Smooth muscle cell (in vitro differentiated cells): ENCODE data around the gene MARS2. TPM values are rescaled to one million over a fixed set of nuclear protein-coding genes. Genes with fewer than 3 reads are reported as not detected.
A peak's percentile ranks its signal among the peaks of the same experiment; 100 is the strongest.
"Not testable (repeated sequence)": the region's sequence is repeated elsewhere in the genome, so short reads cannot be mapped to it uniquely, and the experiment has no call there.

ENCODE experiments used
- DNase-seq: peaks from one replicate; lab custom pipeline; 2025; ENCODE audit not compliant: unreplicated experiment; lab: John Stamatoyannopoulos, UW
- H2AFZ ChIP-seq: fragments of 200-600 bp; sonication (generic); 2 replicates; pipeline ENCODE4 v1.6.0; 2016; ENCODE audit warnings: antibody characterized with exemption, low read depth, mild to moderate bottlenecking
- H3F3A ChIP-seq: fragments of 200-600 bp; sonication (generic); 2 replicates; pipeline ENCODE4 v1.6.0; 2017; ENCODE audit warnings: antibody characterized with exemption, low read depth
- H3K27ac ChIP-seq: fragments of 200-600 bp; sonication (generic); 2 replicates; pipeline ENCODE4 v1.5.1; 2016; ENCODE audit warnings: low read depth, mild to moderate bottlenecking
- H3K27me3 ChIP-seq: fragments of 200-600 bp; sonication (generic); 2 replicates; pipeline ENCODE4 v1.6.1; 2016; ENCODE audit warnings: low read depth, mild to moderate bottlenecking
- H3K36me3 ChIP-seq: fragments of 200-600 bp; sonication (generic); 2 replicates; pipeline ENCODE4 v1.5.1; 2016; ENCODE audit warnings: low read depth
- H3K4me1 ChIP-seq: fragments of 200-600 bp; sonication (generic); 2 replicates; pipeline ENCODE4 v1.5.1; 2016; ENCODE audit warnings: low read depth
- H3K4me2 ChIP-seq: fragments of 200-600 bp; sonication (generic); 2 replicates; pipeline ENCODE4 v1.6.0; 2016; ENCODE audit warnings: mild to moderate bottlenecking
- H3K4me3 ChIP-seq: fragments of 200-600 bp; sonication (generic); 2 replicates; pipeline ENCODE4 v1.5.1; 2016; ENCODE audit warnings: mild to moderate bottlenecking
- H3K79me2 ChIP-seq: fragments of 200-600 bp; sonication (generic); 2 replicates; pipeline ENCODE4 v1.6.0; 2016; ENCODE audit warnings: low read depth, mild to moderate bottlenecking
- H3K9ac ChIP-seq: fragments of 200-600 bp; sonication (generic); 2 replicates; pipeline ENCODE4 v1.6.0; 2016; ENCODE audit warnings: low read depth
- H3K9me3 ChIP-seq: fragments of 200-600 bp; sonication (generic); replicated peaks from 2 replicates; pipeline ENCODE4 v1.5.1; 2016; ENCODE audit warnings: low read depth
- H4K20me1 ChIP-seq: fragments of 200-600 bp; sonication (generic); 2 replicates; pipeline ENCODE4 v1.6.0; 2016; ENCODE audit warnings: low read depth
- WGBS: methylation state at CpG from one replicate; pipeline ENCODE4 v1.1.7; 2016; ENCODE audit warnings: low lambda C conversion rate; 5-methylcytosine and 5-hydroxymethylcytosine counted together
- polyA plus RNA-seq: library from polyadenylated mRNA; unstranded; fragments of >200 nt; fragmentation: Nextera tagmentation; extraction: Ambion mirVana; gene quantifications from 2 replicates; pipeline ENCODE4 v1.2.1, GENCODE V29; 2016
- total RNA-seq: library from RNA; depleted of rRNA; stranded (reverse); fragments of >200 nt; gene quantifications from 2 replicates; pipeline ENCODE4 v1.2.3, GENCODE V29; 2014
- TF ChIP-seq, protein P1 (sequence below): fragments of 200-600 bp; sonication (generic); IDR thresholded peaks from 2 replicates; pipeline ENCODE4 v1.5.1; 2017; ENCODE audit warnings: borderline replicate concordance, mild to moderate bottlenecking, antibody characterized with exemption; ENCODE audit not compliant: insufficient read depth, poor library complexity, severe bottlenecking

The MARS2 gene
- total and polyA plus RNA-seq, 2 experiments from 2014 or later, result 2.0 TPM; not detected in 1

DNA sequence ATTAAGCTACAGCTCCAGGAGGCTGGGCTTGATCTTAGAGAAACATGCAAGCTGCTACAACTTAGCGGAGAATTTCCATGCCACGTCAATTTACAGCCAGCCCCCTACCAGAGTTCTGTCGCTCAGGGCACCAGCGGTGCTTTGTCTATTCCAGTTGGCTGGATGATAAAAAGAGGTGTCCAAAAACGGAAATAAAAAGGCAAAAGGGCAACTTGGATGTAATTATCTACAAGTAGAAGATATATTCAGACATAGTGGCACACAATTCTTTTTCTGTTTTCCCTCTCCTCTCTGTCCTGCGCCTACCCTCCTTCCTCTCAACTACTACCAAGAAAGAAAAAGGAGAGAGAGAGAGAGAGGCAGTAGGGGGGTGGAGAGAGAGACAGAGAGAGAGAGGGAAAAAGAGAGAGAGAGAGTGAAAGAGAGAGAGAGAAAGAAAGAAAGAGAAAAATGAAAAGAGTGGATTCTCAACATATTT, 29.4 kb upstream of the MARS2 start:
- Histone ChIP-seq H3K27me3 (no peaks in the 10 kb centered on the region), H3K36me3 (no peaks in the 10 kb centered on the region), H3K79me2 (peaks cover 22% of the 10 kb centered on the region), H3K4me1 (peaks cover 23% of the 10 kb centered on the region), H2AFZ (peak overlapping the region; percentile 96), H3F3A (peaks cover 4% of the 10 kb centered on the region), H3K9me3 (no peaks in the 10 kb centered on the region), H3K4me3 (peak overlapping the region; percentile 59), H3K4me2 (peak overlapping the region; percentile 95), H3K27ac (peak overlapping the region; percentile 91), H3K9ac (peak overlapping the region; percentile 89), H4K20me1 (no peaks in the 10 kb centered on the region)
- 15% methylated on average over 6 of the region's 6 CpGs for whole genome bisulfite sequencing
- DNase-seq, result no peak
- TF ChIP-seq, protein P1, sequence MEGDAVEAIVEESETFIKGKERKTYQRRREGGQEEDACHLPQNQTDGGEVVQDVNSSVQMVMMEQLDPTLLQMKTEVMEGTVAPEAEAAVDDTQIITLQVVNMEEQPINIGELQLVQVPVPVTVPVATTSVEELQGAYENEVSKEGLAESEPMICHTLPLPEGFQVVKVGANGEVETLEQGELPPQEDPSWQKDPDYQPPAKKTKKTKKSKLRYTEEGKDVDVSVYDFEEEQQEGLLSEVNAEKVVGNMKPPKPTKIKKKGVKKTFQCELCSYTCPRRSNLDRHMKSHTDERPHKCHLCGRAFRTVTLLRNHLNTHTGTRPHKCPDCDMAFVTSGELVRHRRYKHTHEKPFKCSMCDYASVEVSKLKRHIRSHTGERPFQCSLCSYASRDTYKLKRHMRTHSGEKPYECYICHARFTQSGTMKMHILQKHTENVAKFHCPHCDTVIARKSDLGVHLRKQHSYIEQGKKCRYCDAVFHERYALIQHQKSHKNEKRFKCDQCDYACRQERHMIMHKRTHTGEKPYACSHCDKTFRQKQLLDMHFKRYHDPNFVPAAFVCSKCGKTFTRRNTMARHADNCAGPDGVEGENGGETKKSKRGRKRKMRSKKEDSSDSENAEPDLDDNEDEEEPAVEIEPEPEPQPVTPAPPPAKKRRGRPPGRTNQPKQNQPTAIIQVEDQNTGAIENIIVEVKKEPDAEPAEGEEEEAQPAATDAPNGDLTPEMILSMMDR, result no peak

DNA sequence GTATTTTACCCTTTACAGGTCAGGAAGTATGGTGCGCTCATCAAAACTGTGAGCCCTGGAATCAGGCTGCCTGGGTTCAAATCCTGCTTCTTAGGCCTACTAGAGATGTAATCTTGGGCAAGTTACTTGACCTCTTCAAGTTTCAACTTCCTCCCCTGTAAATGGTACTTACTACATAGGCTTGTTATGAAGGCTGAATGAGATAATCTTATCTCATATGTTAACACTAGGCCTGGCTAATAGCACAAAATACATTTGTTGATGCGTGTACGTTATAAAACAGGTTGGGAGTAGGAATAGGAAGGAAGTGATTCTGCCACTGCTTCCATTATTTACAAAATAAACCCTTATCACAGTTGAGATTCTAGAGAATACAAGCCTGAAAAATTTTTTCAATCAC, 28.1 kb upstream of the MARS2 start:
- DNase-seq, result no peak
- TF ChIP-seq, protein P1, result no peak
- Histone ChIP-seq H3K4me3 (no peak overlapping the region), H3K4me2 (peak overlapping the region; percentile 95), H3K9ac (no peak overlapping the region), H3K9me3 (no peaks in the 10 kb centered on the region), H3K27me3 (no peaks in the 10 kb centered on the region), H4K20me1 (no peaks in the 10 kb centered on the region), H3K4me1 (peaks cover 23% of the 10 kb centered on the region), H3K36me3 (no peaks in the 10 kb centered on the region), H3K27ac (peak overlapping the region; percentile 91), H3K79me2 (peaks cover 22% of the 10 kb centered on the region), H2AFZ (no peak overlapping the region), H3F3A (peaks cover 4% of the 10 kb centered on the region)
- WGBS, result 38% methylated on average over 3 of the region's 3 CpGs

DNA sequence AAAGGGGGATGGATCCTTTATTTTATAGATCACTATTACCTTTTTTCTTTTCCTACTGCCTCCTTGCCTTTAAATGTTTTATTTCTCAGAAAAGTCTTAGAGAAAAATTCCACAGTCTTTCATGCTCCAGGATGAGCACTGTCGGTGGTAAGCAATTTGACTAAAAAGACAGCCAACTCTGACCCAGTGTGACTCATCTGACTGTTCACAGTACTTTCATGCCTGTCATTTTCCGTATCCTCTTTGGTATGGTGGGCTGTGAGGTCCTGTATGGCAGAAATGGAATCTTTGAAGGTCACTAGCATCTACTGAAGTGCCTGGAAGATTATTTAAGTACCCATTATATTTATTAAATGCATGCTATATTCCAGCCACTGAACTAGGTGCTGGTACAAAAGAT, 27.7 kb upstream of the MARS2 start:
- peaks cover 4% of the 10 kb centered on the region for H3F3A ChIP-seq
- H3K4me1 ChIP-seq, result peaks cover 23% of the 10 kb centered on the region
- no peaks in the 10 kb centered on the region for H3K36me3 ChIP-seq
- H3K4me2 ChIP-seq, result peak overlapping the region; percentile 95
- DNase-seq, result no peak
- TF ChIP-seq, protein P1, result no peak
- peak overlapping the region; percentile 91 for H3K27ac ChIP-seq
- WGBS, result 4% methylated on average over 2 of the region's 2 CpGs
- no peak overlapping the region for H2AFZ ChIP-seq
- H3K27me3 ChIP-seq, result no peaks in the 10 kb centered on the region
- no peaks in the 10 kb centered on the region for H4K20me1 ChIP-seq
- no peak overlapping the region for H3K4me3 ChIP-seq
- H3K79me2 ChIP-seq, result peaks cover 22% of the 10 kb centered on the region
- H3K9ac ChIP-seq, result no peak overlapping the region
- no peaks in the 10 kb centered on the region for H3K9me3 ChIP-seq

DNA sequence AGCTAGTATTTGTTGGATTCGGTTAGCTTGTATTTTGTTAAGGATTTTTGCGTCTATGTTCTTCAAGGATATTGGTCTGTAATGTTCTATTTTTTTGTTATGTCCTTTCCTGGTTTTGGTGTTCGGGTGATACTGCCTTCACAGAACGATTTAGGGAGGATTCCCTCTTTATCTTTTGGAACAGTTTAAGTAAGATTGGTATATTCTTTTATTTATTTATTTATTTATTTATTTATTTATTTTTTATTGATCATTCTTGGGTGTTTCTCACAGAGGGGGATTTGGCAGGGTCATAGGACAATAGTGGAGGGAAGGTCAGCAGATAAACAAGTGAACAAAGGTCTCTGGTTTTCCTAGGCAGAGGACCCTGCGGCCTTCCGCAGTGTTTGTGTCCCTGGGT, 10.0 kb upstream of the MARS2 start:
- not testable (repeated sequence) for H3K9me3 ChIP-seq, H3K4me3 ChIP-seq, H3K4me1 ChIP-seq, H3K27ac ChIP-seq, H2AFZ ChIP-seq, H3K79me2 ChIP-seq, H3K36me3 ChIP-seq, H3K27me3 ChIP-seq, H4K20me1 ChIP-seq, DNase-seq, H3F3A ChIP-seq, H3K4me2 ChIP-seq, H3K9ac ChIP-seq
- 94% methylated on average over 4 of the region's 6 CpGs for WGBS

DNA sequence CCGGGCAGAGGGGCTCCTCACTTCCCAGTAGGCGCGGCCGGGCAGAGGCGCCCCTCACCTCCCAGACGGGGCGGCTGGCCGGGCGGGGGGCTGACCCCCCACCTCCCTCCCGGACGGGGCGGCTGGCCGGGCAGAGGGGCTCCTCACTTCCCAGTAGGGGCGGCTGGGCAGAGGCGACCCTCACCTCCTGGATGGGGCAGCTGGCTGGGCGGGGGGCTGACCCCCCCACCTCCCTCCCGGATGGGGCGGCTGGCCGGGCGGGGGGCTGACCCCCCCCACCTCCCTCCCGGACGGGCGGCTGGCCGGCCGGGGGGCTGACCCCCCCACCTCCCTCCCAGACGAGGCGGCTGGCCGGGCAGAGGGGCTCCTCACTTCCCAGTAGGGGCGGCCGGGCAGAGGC, 9.2 kb upstream of the MARS2 start:
- not testable (repeated sequence) for H3K4me3 ChIP-seq, H3K4me2 ChIP-seq, H3K4me1 ChIP-seq, H4K20me1 ChIP-seq, H3K36me3 ChIP-seq, H3K27me3 ChIP-seq, H3K79me2 ChIP-seq, H3K9me3 ChIP-seq, H2AFZ ChIP-seq, H3K9ac ChIP-seq, H3K27ac ChIP-seq, DNase-seq, H3F3A ChIP-seq
- 91% methylated on average over 9 of the region's 30 CpGs for WGBS

DNA sequence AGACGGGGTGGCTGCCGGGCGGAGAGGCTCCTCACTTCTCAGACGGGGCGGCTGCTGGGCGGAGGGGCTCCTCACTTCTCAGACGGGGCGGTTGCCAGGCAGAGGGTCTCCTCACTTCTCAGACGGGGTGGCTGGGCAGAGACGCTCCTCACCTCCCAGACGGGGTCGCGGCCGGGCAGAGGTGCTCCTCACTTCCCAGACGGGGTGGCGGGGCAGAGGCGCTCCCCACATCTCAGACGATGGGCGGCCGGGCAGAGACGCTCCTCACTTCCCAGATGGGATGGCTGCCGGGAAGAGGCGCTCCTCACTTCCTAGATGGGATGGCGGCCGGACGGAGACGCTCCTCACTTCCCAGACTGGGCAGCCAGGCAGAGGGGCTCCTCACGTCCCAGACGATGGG, 8.6 kb upstream of the MARS2 start:
- not testable (repeated sequence) for H3K27ac ChIP-seq, H3K4me2 ChIP-seq, H3K4me3 ChIP-seq, H3K36me3 ChIP-seq, H2AFZ ChIP-seq, H3K4me1 ChIP-seq, H3K9me3 ChIP-seq, H4K20me1 ChIP-seq, DNase-seq, H3K9ac ChIP-seq, H3K27me3 ChIP-seq, H3K79me2 ChIP-seq, H3F3A ChIP-seq
- 89% methylated on average over 15 of the region's 29 CpGs for WGBS
